GM23248 (cell line): ENCODE measurements around the gene GRIA4.

Experiments
- EZH2 ChIP-seq: fragments of 200-600 bp; sonication (generic); IDR thresholded peaks from 2 replicates; pipeline ENCODE4 v1.6.1; 2018; ENCODE audit warnings: antibody characterized with exemption, mild to moderate bottlenecking; ENCODE audit not compliant: insufficient read depth, poor library complexity, severe bottlenecking
- EZH2phosphoT487 ChIP-seq: fragments of 200-600 bp; sonication (generic); IDR thresholded peaks from 2 replicates; pipeline ENCODE4 v1.6.1; 2018; ENCODE audit warnings: antibody characterized with exemption, moderate library complexity, mild to moderate bottlenecking, low read depth; ENCODE audit not compliant: insufficient read depth

DNA sequence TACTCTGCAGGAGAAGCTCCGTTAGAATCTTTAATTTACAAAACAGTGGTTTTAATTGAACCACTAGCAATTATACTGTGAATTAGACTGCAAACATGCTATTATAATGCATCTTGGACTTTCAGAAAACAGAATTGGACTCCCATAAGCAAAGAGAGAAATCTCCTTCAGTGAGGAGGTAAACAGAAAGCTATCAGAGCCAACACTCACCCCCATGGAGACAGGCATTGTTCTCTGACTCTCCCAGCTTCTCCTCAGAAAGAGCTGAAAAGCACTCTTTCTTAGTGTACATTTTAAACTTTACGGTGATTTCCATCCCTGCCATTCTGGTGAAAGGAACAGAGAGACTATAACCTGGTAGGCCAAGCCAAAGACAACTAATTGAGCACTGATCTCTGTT is 176.9 kb downstream of the GRIA4 start:
- TF ChIP-seq EZH2phosphoT487 (no peak), EZH2 (no peak)
